Upper lobe of left lung (tissue), 6 donors: ENCODE data around the gene NR3C2. TPM values are rescaled to one million over a fixed set of nuclear protein-coding genes. Genes with fewer than 3 reads are reported as not detected.

Source experiments
- ATAC-seq, 2 donors: fragments of 200-7000 bp; cut with Tn5 transposase; one replicate each; pipeline ENCODE4 v1.9.1; 2022; ENCODE audit warnings: mild to moderate bottlenecking in 2 of 2, moderate library complexity in 2 of 2; ENCODE audit not compliant: low FRiP score in 2 of 2
- DNase-seq, 2 donors: peaks; one replicate each; pipeline ENCODE4 v3.0.0-alpha.2; 2019 to 2020
- H3K27ac ChIP-seq, 4 donors: fragments of 200-600 bp; sonication (generic); one replicate each; pipeline ENCODE4 v1.5.1; 2016 to 2019
- H3K27me3 ChIP-seq, 4 donors: fragments of 200-600 bp; sonication (generic); one replicate each; pipeline ENCODE4 v1.5.1; 2017 to 2019
- H3K36me3 ChIP-seq, 4 donors: fragments of 200-600 bp; sonication (generic); one replicate each; pipeline ENCODE4 v1.5.1; 2016 to 2019
- H3K4me1 ChIP-seq, 4 donors: fragments of 200-600 bp; sonication (generic); one replicate each; pipeline ENCODE4 v1.5.1; 2018 to 2019
- H3K4me3 ChIP-seq, 4 donors: fragments of 200-600 bp; sonication (generic); one replicate each; pipeline ENCODE4 v1.5.1; 2017 to 2019; ENCODE audit warnings: mild to moderate bottlenecking in 2 of 4, moderate library complexity in 1 of 4
- H3K9me3 ChIP-seq, 4 donors: fragments of 200-600 bp; sonication (generic); one replicate each; pipeline ENCODE4 v1.5.1; 2018 to 2019
- EP300 ChIP-seq, 4 donors: sonication (generic); formaldehyde crosslinking; IDR thresholded peaks; one replicate each; pipeline ENCODE4 v1.5.1; 2017; ENCODE audit warnings: antibody characterized with exemption in 4 of 4, control low read depth in 2 of 4
- POLR2A ChIP-seq, 4 donors: fragments of 450-650 bp; IDR thresholded peaks; one replicate each; pipeline ENCODE4 v1.5.1; 2016 to 2017; ENCODE audit warnings: antibody characterized with exemption in 4 of 4, mild to moderate bottlenecking in 2 of 4
- POLR2AphosphoS5 ChIP-seq, 2 donors: sonication (generic); formaldehyde crosslinking; IDR thresholded peaks; one replicate each; pipeline ENCODE4 v1.5.1; 2017; ENCODE audit warnings: antibody characterized with exemption in 2 of 2
- WGBS, 2 donors: methylation state at CpG; one replicate each; pipeline ENCODE4 v1.1.5; 2017 to 2018; 5-methylcytosine and 5-hydroxymethylcytosine counted together
- total RNA-seq, 6 donors: library from RNA; depleted of rRNA in 4 of 6; stranded (reverse); fragments of >200 nt in 4 of 6; gene quantifications; one replicate each; pipeline versions ENCODE4 v1.1.0 to v1.2.1, GENCODE V29; 2016 to 2021
- TF ChIP-seq, protein P1 (sequence below), 6 experiments: fragments of 450-650 bp in 4 of 6; fragments of 200-600 bp in 2 of 6; sonication (generic) in 2 of 6; IDR thresholded peaks; one replicate each; pipeline ENCODE4 v1.5.1; 2016 to 2019; ENCODE audit warnings: antibody characterized with exemption in 6 of 6
- donor health status: DM: no; HTN: no; CAD: no; lungs with moderate emphysema.
- donor health status: DM: no; HTN: yes; CAD: no; lungs with severe emphysema.

Gene NR3C2
- total RNA-seq, 6 donors from 2014 or later, result 10.3 to 39.8 (median 23.7) TPM

DNA sequence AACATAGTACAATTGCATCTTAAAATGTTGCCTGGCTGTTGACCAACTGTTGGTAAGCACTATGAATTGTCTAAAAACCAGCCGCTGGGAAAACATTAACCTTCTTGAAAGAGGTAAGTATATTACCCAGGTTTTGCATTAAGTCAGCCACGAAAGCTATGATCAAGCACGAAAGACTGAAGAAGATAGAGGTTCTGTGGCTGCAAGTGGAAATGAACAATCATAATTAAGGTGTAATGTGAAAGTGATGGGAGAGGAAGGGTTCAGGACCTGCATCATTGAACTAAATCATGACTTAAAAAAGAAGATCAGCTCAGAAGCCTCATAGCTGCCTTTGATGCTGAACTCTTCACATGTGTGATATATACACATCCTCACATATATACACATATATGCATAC lies 341.0 kb downstream of the NR3C2 start:
- TF ChIP-seq, protein P1, sequence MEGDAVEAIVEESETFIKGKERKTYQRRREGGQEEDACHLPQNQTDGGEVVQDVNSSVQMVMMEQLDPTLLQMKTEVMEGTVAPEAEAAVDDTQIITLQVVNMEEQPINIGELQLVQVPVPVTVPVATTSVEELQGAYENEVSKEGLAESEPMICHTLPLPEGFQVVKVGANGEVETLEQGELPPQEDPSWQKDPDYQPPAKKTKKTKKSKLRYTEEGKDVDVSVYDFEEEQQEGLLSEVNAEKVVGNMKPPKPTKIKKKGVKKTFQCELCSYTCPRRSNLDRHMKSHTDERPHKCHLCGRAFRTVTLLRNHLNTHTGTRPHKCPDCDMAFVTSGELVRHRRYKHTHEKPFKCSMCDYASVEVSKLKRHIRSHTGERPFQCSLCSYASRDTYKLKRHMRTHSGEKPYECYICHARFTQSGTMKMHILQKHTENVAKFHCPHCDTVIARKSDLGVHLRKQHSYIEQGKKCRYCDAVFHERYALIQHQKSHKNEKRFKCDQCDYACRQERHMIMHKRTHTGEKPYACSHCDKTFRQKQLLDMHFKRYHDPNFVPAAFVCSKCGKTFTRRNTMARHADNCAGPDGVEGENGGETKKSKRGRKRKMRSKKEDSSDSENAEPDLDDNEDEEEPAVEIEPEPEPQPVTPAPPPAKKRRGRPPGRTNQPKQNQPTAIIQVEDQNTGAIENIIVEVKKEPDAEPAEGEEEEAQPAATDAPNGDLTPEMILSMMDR (IDR thresholded peaks at IDR 0.05), result no peak
- TF ChIP-seq POLR2AphosphoS5 (IDR thresholded peaks at IDR 0.05) (no peak), EP300 (IDR thresholded peaks at IDR 0.05) (no peak), POLR2A (IDR thresholded peaks at IDR 0.05) (no peak)
- ATAC-seq (no peak), DNase-seq (no peak)
- Histone ChIP-seq H3K4me1 (no peaks in the 10 kb centered on the region), H3K27me3 (no peaks in the 10 kb centered on the region), H3K36me3 (peaks cover 0 to 9% (median 0%) of the 10 kb centered on the region in 4 donors), H3K4me3 (no peak overlapping the region), H3K9me3 (no peaks in the 10 kb centered on the region), H3K27ac (no peak overlapping the region)
- WGBS, 2 donors, result 81 to 93% methylated on average over 3 of the region's 3 CpGs

DNA sequence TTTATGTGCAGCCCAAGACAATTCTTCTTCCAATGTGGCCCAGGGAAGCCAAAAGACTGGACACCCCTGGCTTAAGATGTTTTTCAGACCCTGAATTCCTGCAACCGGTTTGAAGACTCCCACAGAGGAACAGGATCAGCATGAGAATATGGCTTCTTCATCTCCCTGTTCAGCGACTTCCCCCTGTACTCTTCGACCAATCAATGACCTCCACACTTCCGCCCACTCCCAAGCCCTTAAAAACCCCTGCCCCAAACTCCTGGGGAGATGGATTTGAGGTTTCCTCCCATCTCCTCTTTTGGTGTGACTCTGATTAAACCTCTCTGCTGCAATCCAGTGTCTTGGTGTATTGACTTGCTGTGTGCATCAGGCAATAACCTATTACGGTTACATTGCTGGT lies 344.4 kb downstream of the NR3C2 start:
- Histone ChIP-seq H3K4me3 (no peak overlapping the region), H3K36me3 (peaks cover 0 to 4% (median 0%) of the 10 kb centered on the region in 4 donors), H3K27me3 (no peaks in the 10 kb centered on the region), H3K9me3 (no peaks in the 10 kb centered on the region), H3K4me1 (no peaks in the 10 kb centered on the region), H3K27ac (no peak overlapping the region)
- WGBS, 2 donors, result 95% methylated on average over 5 of the region's 5 CpGs
- no peak for ATAC-seq
- no peak for DNase-seq
- TF ChIP-seq POLR2A (IDR thresholded peaks at IDR 0.05), result no peak
- no peak for TF ChIP-seq POLR2AphosphoS5 (IDR thresholded peaks at IDR 0.05)
- no peak for TF ChIP-seq EP300 (IDR thresholded peaks at IDR 0.05)
- TF ChIP-seq, protein P1 (IDR thresholded peaks at IDR 0.05), result no peak

DNA sequence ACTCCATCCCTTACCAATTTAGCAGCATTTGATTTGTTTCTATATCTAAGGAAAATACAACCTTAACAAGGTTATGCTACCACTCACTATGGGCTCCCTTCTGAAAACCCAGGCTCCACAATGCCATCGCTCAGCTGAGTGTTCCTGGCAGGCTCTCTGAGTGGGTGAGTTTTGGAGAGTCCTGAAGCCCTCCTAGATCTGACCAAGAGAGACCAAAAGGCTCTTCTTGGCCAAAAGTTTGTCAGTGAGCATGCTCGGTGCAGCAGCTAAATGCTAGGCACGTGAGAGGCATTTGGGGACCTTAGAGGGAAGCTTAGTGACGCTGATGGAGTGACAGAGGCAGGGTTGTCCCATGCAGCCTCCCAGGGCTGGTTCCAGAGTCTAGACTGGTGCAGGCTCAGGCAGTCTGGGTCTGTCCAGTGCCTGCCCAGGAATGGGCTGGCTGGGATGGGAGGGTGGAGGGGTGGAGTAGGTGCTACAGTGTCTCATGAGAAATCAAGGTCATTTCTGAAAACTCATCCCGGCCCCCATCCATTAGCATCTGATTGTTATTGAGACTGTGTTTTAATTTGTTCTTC lies 346.8 kb downstream of the NR3C2 start:
- DNase-seq (no peak), ATAC-seq (peak in 1 of 2 donors; percentile 35)
- WGBS, 2 donors, result 95 to 100% methylated on average over 5 of the region's 5 CpGs

DNA sequence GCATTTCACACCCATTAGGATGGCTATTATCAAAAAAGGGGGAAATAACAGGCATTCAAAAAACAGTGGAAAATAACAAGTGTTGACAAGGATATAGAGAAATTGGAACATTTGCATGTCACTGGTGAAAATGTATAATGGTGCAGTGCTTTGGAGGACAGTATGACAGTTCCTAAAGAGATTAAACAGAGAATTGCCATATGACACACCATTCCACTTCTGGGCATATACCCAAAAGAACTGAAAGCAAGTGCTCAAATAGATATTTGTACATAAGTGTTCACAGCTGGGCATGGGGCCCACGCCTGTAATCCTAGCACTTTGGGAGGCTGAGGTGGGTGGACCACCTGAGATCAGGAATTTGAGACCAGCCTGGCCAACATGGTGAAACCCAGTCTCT lies 348.1 kb downstream of the NR3C2 start:
- Histone ChIP-seq H3K36me3 (peaks cover 0 to 2% (median 0%) of the 10 kb centered on the region in 4 donors), H3K4me1 (no peaks in the 10 kb centered on the region), H3K27ac (no peak overlapping the region), H3K27me3 (no peaks in the 10 kb centered on the region), H3K9me3 (no peaks in the 10 kb centered on the region), H3K4me3 (no peak overlapping the region)
- TF ChIP-seq, protein P1 (IDR thresholded peaks at IDR 0.05), result no peak
- TF ChIP-seq EP300 (IDR thresholded peaks at IDR 0.05) (no peak), POLR2A (IDR thresholded peaks at IDR 0.05) (no peak), POLR2AphosphoS5 (IDR thresholded peaks at IDR 0.05) (no peak)
- WGBS, 2 donors, result 83 to 90% methylated on average over 1 of the region's 1 CpG
- ATAC-seq (no peak), DNase-seq (no peak)

More for the DNA sequence above, 346.8 kb downstream of the NR3C2 start:
- TF ChIP-seq POLR2A (IDR thresholded peaks at IDR 0.05), result no peak
- TF ChIP-seq, protein P1 (IDR thresholded peaks at IDR 0.05), result no peak
- no peak for TF ChIP-seq EP300 (IDR thresholded peaks at IDR 0.05)
- TF ChIP-seq POLR2AphosphoS5 (IDR thresholded peaks at IDR 0.05), result no peak
- Histone ChIP-seq H3K27ac (no peak overlapping the region), H3K4me1 (no peaks in the 10 kb centered on the region), H3K4me3 (no peak overlapping the region), H3K27me3 (no peaks in the 10 kb centered on the region), H3K36me3 (peaks cover 0 to 2% (median 0%) of the 10 kb centered on the region in 4 donors), H3K9me3 (no peaks in the 10 kb centered on the region)

DNA sequence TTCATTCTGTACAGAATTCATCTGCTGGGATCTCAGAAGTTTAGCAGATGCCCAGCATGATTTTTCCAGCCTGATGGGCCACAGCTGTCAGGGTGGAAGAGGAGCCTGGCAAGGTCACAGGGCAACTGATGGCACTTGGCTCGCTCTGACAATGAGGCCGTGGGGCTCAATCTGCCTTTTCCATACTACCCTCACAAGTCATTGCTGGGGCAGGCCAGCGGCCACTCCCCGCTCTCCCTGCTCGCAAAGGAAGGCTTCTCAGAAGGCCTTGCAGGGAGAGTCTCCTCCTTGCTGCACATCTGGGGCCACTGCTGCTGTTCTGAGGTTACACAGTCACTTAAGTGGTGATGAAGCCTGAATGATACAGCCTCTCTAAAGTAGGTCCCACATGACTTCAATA lies 349.1 kb downstream of the NR3C2 start:
- Histone ChIP-seq H3K36me3 (peaks cover 0 to 2% (median 0%) of the 10 kb centered on the region in 4 donors), H3K4me3 (no peak overlapping the region), H3K4me1 (no peaks in the 10 kb centered on the region), H3K27ac (no peak overlapping the region), H3K27me3 (no peaks in the 10 kb centered on the region), H3K9me3 (no peaks in the 10 kb centered on the region)
- no peak for TF ChIP-seq POLR2A (IDR thresholded peaks at IDR 0.05)
- TF ChIP-seq EP300 (IDR thresholded peaks at IDR 0.05), result no peak
- TF ChIP-seq, protein P1 (IDR thresholded peaks at IDR 0.05), result no peak
- TF ChIP-seq POLR2AphosphoS5 (IDR thresholded peaks at IDR 0.05), result no peak
- peak in 1 of 2 donors; percentile 43 for DNase-seq
- no peak for ATAC-seq
- 99 to 100% methylated on average over 2 to 5 of the region's 5 CpGs for WGBS, 2 donors
